Natural killer cell treated with Interleukin-12 subunit alpha and Interleukin-12 subunit beta and Interleukin-15 and Interleukin-18, amount 100 ng/mL, for 72 hours (primary cell): ENCODE measurements around the gene SMO. TPM values are rescaled to one million over a fixed set of nuclear protein-coding genes. Genes with fewer than 3 reads are reported as not detected.
A peak's percentile ranks its signal among the peaks of the same experiment; 100 is the strongest.

Experiments used
- ATAC-seq, 2 donors: fragments of 150-1000 bp; cut with Tn5 transposase in 1 of 2; sonication (Bioruptor Pico), chemical (Tn5 transposase) in 1 of 2; 2 replicates each; pipeline ENCODE4 v1.10.0; 2021
- DNase-seq: peaks from one replicate; pipeline ENCODE4 v3.0.0; 2022; ENCODE audit warnings: low spot score
- H3K27ac Mint-ChIP-seq, 2 donors: 1 replicate in 1 of 2; 2 replicates in 1 of 2; pipeline ENCODE4 v1.8.0; 2022; ENCODE audit warnings: mixed read lengths in 2 of 2, mild to moderate bottlenecking in 1 of 2, moderate library complexity in 1 of 2
- H3K27me3 Mint-ChIP-seq, 2 donors: 1 replicate in 1 of 2; 2 replicates in 1 of 2; pipeline ENCODE4 v1.8.0; 2022; ENCODE audit warnings: mixed read lengths in 2 of 2
- H3K36me3 Mint-ChIP-seq: one replicate; pipeline ENCODE4 v1.8.0; 2022; ENCODE audit warnings: mixed read lengths
- H3K4me1 Mint-ChIP-seq, 2 donors: 1 replicate in 1 of 2; 2 replicates in 1 of 2; pipeline ENCODE4 v1.8.0; 2022; ENCODE audit warnings: low read depth in 2 of 2, mixed read lengths in 2 of 2, mild to moderate bottlenecking in 1 of 2
- H3K4me3 Mint-ChIP-seq: one replicate; pipeline ENCODE4 v1.8.0; 2022; ENCODE audit warnings: mixed read lengths
- H3K9me3 Mint-ChIP-seq: 2 replicates; pipeline ENCODE4 v1.8.0; 2022; ENCODE audit warnings: mixed read lengths
- total RNA-seq, 2 donors: library from RNA; stranded (reverse); gene quantifications; one replicate each; pipeline ENCODE4 v1.2.3, GENCODE V29; 2022

SMO gene
- total RNA-seq, 2 donors from 2014 or later: 0.39 to 0.69 TPM

- Mint-ChIP-seq H3K27ac (peak within 1 kb of the TSS; percentile 82 to 95), H3K36me3 (no peaks in the 10 kb centered on the region), H3K27me3 (no peaks in the 10 kb centered on the region), H3K9me3 (no peaks in the 10 kb centered on the region), H3K4me3 (peak within 1 kb of the TSS; percentile 90), H3K4me1 (peaks cover 20 to 25% of the 10 kb centered on the region in 2 donors)
- ATAC-seq: peak; percentile 98
- DNase-seq: peak; percentile 96
Measured at GRCh38 chr7:129224251-129225205, 36.1 kb downstream of the SMO start, which contains the start of gene AHCYL2. TSS of gene AHCYL2 (plus strand) at chr7:129225030.

GRCh38 chr7:129225206-129225930 lies 36.9 kb downstream of the SMO start:
- H3K36me3 Mint-ChIP-seq: no peaks in the 10 kb centered on the region
- H3K27ac Mint-ChIP-seq: peak overlapping the region in 1 of 2 donors; percentile 82
- peak overlapping the region; percentile 90 for H3K4me3 Mint-ChIP-seq
- H3K27me3 Mint-ChIP-seq: no peaks in the 10 kb centered on the region
- peaks cover 20 to 25% of the 10 kb centered on the region in 2 donors for H3K4me1 Mint-ChIP-seq
- DNase-seq (peak; percentile 74), ATAC-seq (peak; percentile 58 to 72)
- no peaks in the 10 kb centered on the region for H3K9me3 Mint-ChIP-seq

- Mint-ChIP-seq H3K4me1 (peaks cover 20 to 25% of the 10 kb centered on the region in 2 donors), H3K9me3 (no peaks in the 10 kb centered on the region), H3K4me3 (peak overlapping the region; percentile 90), H3K36me3 (no peaks in the 10 kb centered on the region), H3K27ac (peak overlapping the region in 1 of 2 donors; percentile 82), H3K27me3 (no peaks in the 10 kb centered on the region)
- no peak for DNase-seq
- no peak for ATAC-seq
Measured at GRCh38 chr7:129225931-129226572, 37.6 kb downstream of the SMO start.

- ATAC-seq: no peak
Measured at GRCh38 chr7:129227646-129228578, 39.5 kb downstream of the SMO start.

GRCh38 chr7:129228633-129229032 lies 40.2 kb downstream of the SMO start:
- Mint-ChIP-seq H3K4me1 (peaks cover 20% of the 10 kb centered on the region in 2 donors), H3K9me3 (no peaks in the 10 kb centered on the region), H3K36me3 (no peaks in the 10 kb centered on the region), H3K4me3 (no peak overlapping the region), H3K27ac (no peak overlapping the region), H3K27me3 (no peaks in the 10 kb centered on the region)
- DNase-seq (no peak), ATAC-seq (no peak)

More at GRCh38 chr7:129227646-129228578, 39.5 kb downstream of the SMO start:
- Mint-ChIP-seq H3K9me3 (no peaks in the 10 kb centered on the region), H3K27ac (no peak overlapping the region), H3K4me3 (no peak overlapping the region), H3K27me3 (no peaks in the 10 kb centered on the region), H3K36me3 (no peaks in the 10 kb centered on the region), H3K4me1 (peaks cover 20% of the 10 kb centered on the region in 2 donors)
- no peak for DNase-seq

- ATAC-seq (no peak), DNase-seq (no peak)
- Mint-ChIP-seq H3K4me3 (no peak overlapping the region), H3K36me3 (no peaks in the 10 kb centered on the region), H3K27ac (no peak overlapping the region), H3K4me1 (peaks cover 0 to 8% of the 10 kb centered on the region in 2 donors), H3K27me3 (no peaks in the 10 kb centered on the region), H3K9me3 (no peaks in the 10 kb centered on the region)
Measured at GRCh38 chr7:129231666-129232065, 43.2 kb downstream of the SMO start.

GRCh38 chr7:129238546-129238945 lies 50.1 kb downstream of the SMO start:
- H3K36me3 Mint-ChIP-seq: no peaks in the 10 kb centered on the region
- ATAC-seq (no peak), DNase-seq (no peak)
- peaks cover 3 to 8% of the 10 kb centered on the region in 2 donors for H3K4me1 Mint-ChIP-seq
- H3K27ac Mint-ChIP-seq: no peak overlapping the region
- no peaks in the 10 kb centered on the region for H3K27me3 Mint-ChIP-seq
- no peaks in the 10 kb centered on the region for H3K9me3 Mint-ChIP-seq
- no peak overlapping the region for H3K4me3 Mint-ChIP-seq

GRCh38 chr7:129240119-129240820 lies 51.8 kb downstream of the SMO start:
- ATAC-seq: no peak
- DNase-seq: no peak
- no peaks in the 10 kb centered on the region for H3K9me3 Mint-ChIP-seq
- no peak overlapping the region for H3K4me3 Mint-ChIP-seq
- H3K4me1 Mint-ChIP-seq: peaks cover 3% of the 10 kb centered on the region in 2 donors
- H3K27ac Mint-ChIP-seq: no peak overlapping the region
- H3K27me3 Mint-ChIP-seq: no peaks in the 10 kb centered on the region
- no peaks in the 10 kb centered on the region for H3K36me3 Mint-ChIP-seq

- Mint-ChIP-seq H3K4me1 (peaks cover 0 to 3% of the 10 kb centered on the region in 2 donors), H3K27ac (no peak overlapping the region), H3K36me3 (no peaks in the 10 kb centered on the region), H3K4me3 (no peak overlapping the region), H3K27me3 (no peaks in the 10 kb centered on the region), H3K9me3 (no peaks in the 10 kb centered on the region)
- DNase-seq (no peak), ATAC-seq (no peak)
Measured at GRCh38 chr7:129244220-129244619, 55.8 kb downstream of the SMO start.

- Mint-ChIP-seq H3K4me1 (peaks cover 2 to 3% of the 10 kb centered on the region in 2 donors), H3K36me3 (no peaks in the 10 kb centered on the region), H3K9me3 (no peaks in the 10 kb centered on the region), H3K27me3 (no peaks in the 10 kb centered on the region), H3K27ac (no peak overlapping the region), H3K4me3 (no peak overlapping the region)
- ATAC-seq (no peak), DNase-seq (no peak)
Measured at GRCh38 chr7:129245533-129245932, 57.1 kb downstream of the SMO start.

GRCh38 chr7:129247087-129247486 lies 58.7 kb downstream of the SMO start:
- no peak for ATAC-seq
- Mint-ChIP-seq H3K27ac (no peak overlapping the region), H3K4me3 (no peak overlapping the region), H3K27me3 (no peaks in the 10 kb centered on the region), H3K4me1 (peaks cover 3 to 8% of the 10 kb centered on the region in 2 donors), H3K9me3 (no peaks in the 10 kb centered on the region), H3K36me3 (no peaks in the 10 kb centered on the region)
- no peak for DNase-seq

GRCh38 chr7:129252128-129252527 lies 63.7 kb downstream of the SMO start:
- no peak for ATAC-seq
- no peak for DNase-seq
- H3K36me3 Mint-ChIP-seq: no peaks in the 10 kb centered on the region
- H3K27ac Mint-ChIP-seq: no peak overlapping the region
- no peaks in the 10 kb centered on the region for H3K9me3 Mint-ChIP-seq
- H3K4me3 Mint-ChIP-seq: no peak overlapping the region
- peaks cover 0 to 8% of the 10 kb centered on the region in 2 donors for H3K4me1 Mint-ChIP-seq
- H3K27me3 Mint-ChIP-seq: no peaks in the 10 kb centered on the region
